CD4-positive, alpha-beta T cell treated with Interleukin-15 for 4 hours (primary cell): ENCODE results near the gene SNX13.
"Not testable (repeated sequence)": the region's sequence is repeated elsewhere in the genome, so short reads cannot be mapped to it uniquely, and the experiment has no call there.

ENCODE experiments used
- DNase-seq: peaks from one replicate; pipeline ENCODE4 v3.0.0-alpha.2; 2020; ENCODE audit warnings: low spot score

SNX13 gene

DNA sequence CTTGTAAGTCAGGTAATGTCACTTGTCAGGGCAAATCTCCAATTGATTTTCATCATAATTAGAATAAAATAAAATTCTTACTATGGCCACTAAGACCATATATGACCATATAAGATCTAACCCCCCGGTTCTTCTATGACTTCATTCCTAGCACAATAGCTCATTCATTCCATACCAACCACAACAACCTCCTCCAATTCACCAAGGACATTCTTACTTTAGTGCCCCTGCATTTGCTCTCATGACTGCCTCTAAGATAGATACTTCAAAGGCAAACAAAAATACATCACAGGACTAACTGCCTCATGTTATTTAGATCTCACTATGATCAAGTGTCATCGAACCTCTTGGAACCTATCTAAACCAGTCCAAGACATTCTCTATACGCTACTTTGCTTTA, 90.8 kb downstream of the SNX13 start:
- DNase-seq = no peak

DNA sequence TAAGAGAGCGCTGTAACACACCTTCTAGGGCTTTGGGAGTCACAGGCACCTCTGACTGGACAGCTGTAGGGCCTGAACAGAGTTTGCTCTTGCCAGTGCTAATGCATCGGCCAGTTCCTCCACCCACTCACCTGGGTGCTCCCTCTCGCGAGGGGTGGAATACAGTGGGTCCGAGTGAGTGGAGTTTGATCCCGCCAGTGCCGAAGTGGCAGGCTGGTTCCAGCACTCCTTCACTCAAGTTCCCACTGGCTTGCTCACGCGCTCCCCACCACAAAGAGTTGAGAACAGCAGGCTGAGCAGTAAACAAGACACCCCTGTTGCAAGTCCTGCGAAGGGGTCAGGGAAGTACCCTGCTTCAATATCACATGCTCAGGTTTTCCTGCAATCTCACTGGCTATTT, 91.8 kb downstream of the SNX13 start:
- no peak for DNase-seq

DNA sequence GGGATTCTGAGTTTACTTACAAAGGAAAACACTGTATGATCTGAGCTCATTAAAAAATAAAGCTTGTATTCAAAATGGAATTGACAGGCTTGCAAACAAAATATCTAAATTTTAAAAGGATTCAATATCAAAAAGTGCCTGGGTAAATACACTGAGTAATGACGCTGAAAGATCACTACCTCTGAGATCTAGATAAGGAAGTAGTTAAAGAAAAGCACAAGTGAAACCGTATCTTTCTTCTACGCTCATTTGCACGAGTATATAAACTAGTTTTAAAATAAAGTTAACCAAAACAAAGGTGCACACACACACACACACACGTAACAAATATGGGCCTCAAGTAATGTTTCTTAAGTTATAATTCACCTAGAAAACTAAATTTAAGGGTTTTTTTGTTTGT, 93.4 kb downstream of the SNX13 start:
- no peak for DNase-seq

DNA sequence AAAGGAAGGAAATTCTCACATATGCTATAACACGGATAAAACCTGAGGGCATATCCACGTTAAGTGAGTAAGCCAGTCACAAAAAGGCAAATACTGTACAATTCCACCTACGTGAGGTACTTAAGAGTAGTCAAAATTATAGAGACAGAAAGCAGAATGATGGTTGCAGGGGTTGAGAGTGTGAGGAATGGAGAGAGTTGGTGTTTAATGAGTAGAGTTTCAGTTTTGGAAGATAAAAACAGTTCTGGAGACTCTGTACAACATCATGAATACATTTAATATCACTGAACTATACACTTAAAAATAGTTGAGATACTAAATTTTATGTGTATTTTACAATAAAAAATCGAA, 95.1 kb downstream of the SNX13 start:
- DNase-seq = no peak

DNA sequence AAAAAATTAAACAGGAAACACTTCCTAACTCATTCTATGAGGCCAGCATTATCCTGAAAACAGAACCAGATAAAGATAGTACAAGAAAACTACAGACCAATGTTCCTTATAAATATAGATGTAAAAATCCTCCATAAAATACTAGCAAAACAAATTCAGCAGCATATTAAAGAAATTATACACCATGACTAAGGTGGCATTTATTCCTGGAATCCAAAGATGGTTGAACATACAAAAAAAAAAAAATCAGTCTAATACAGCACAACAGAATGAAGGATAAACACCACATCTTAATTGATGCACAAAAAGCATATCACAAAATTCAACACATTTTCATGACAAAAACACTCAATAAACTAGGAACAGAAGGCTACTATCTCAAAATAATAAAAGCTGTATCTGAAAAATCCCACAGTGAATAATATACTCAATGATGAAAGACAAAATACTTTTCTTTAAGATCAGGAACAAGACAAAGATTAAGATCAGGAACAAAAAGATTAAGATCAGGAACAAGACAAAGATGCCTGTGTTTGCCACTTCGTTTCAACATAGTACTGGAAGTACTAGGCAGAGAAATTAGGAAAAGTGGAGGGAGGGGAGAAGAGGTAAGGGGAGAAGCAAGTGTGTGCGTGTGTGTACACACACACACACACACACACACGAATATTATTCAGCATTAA, 95.6 kb downstream of the SNX13 start:
- no peak for DNase-seq

DNA sequence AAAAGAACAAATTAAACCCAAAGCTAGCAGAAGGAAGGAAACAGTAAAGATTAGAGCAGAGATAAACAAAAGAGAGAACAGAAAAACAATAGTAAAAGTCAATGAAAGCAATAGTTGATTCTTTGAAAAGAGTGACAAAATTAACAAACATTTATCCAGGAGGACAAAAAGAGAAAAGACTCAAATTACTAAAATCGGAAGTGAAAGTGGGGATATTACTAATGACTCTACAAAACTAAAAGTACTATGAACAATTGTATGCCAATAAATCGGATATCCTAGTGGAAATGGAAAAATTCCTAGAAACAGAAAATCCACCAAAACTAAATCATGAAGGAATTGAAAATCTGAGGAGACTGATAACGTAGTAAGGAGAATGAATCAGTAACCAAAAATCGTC, 96.3 kb downstream of the SNX13 start:
- no peak for DNase-seq

DNA sequence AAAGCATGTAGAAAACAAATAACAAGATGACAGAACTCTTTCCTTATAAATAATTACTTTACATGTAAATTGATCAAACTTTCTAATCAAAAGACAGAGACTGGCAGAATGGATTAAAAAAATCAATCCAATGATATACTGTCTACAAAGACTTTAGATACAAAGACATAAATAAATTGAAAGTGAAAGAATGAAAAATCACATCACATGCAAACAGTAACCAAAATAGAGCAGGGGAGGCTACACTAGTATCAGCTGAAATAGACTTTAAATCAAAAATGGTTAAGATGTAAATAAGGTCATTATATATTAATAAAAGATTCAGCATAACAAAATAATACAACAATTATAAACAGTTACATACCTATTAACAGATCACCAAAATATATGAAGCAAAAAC, 97.3 kb downstream of the SNX13 start:
- no peak for DNase-seq

DNA sequence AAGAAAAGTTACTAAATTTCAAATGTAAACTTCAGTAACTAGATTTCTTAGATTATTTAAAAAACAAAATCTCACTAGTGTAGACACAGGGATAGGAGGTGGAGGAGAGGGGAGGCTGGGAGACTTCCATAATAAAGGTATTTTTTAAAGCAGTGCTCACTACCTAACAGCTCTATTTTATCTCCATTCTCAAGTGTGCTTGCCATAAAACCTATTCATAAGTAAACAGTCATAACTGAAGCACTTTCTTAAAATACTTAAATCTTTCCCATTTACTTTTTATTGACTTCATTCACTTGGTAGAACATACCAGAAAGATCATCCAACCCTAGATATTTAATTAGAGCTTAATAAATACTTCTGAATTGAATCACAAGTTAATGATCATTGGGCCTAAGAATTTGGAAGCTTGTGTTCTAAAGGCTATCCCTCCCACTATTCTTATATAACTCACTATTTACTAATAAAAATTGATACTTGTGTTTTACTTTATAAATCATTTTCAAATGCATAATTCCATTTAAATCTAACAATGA, 107.4 kb downstream of the SNX13 start:
- no peak for DNase-seq

DNA sequence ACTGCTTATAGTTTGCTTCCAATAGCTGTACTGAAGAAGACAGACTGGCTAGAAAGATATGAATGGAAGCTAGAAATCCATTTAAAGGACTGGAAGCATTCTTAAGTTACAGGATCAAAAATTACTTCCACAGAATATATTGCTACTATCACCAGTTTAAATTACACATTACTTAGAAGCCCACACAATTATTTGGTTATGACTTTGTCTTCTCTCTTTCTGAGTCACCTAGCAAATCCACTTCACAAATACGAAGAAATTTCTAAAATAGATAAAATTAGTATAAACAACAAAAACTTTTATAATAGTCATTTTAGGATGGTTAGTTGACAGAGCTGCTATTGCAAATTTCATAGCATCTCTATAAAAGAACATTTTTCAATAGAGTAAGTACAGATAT, 108.1 kb downstream of the SNX13 start:
- no peak for DNase-seq

DNA sequence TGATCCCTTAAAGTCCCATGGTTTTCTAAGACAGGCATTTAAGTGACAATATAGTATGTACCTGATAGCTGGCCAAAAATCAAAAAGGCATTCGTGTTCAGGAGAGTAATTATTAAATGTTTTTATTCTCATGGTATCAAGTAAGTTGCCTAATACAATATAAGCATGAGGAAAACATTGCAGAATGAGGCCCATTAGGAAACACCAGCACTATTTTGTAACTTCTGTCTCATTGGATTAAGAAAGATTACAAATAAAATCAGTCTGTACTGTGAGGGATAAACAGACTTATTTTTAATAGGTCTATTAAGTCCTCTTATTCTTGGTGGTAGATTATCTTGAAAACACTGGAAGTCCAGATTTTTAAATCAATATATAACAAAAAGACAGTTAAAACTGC, 110.1 kb downstream of the SNX13 start:
- no peak for DNase-seq

DNA sequence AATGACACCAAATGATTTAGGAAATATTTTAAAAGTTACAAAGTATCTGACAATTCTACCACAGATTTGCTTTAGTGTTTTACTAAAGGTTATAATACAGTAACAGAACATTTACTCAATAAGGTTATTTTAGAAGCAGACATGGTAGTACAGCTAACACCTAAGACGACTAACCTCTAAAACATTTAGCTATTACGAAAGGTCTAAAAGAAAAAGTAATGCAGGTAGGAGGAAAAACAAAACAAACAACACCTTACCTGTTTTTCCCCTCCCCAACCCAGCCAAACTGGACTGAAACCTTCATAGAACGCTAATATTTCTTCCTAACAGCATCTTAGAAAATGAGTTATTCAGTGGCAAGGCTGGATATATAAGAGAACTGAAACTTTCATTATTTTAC, 111.3 kb downstream of the SNX13 start:
- no peak for DNase-seq

DNA sequence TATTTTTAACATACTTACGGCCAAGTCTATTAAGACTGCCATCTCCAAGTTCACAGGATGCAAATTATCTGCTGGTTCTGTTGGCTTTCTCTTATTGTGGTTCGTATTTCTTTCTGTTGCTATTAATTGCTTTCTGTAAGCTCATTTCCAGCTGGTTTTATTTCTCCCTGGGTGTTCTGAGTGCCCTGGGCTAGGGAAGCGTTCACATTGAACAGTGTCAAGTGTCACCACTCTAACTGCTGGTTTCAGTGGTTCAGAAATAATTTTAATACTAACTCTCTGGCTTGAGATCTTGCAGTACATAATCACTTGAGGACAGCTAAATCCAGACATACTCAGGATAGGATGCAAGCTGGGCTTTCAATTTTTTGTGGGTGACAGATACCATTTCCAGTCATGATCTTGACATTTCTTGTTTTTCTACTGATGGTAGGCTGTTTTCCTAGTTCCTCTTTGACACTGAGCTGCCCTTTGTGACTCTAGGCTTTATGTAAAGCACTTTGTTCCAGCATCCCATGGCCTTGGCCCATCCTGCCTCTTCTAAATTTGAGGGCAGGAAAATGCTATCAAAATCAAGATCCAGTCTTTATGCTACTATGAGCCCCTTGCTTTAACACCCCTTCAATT, 117.6 kb downstream of the SNX13 start:
- no peak for DNase-seq

DNA sequence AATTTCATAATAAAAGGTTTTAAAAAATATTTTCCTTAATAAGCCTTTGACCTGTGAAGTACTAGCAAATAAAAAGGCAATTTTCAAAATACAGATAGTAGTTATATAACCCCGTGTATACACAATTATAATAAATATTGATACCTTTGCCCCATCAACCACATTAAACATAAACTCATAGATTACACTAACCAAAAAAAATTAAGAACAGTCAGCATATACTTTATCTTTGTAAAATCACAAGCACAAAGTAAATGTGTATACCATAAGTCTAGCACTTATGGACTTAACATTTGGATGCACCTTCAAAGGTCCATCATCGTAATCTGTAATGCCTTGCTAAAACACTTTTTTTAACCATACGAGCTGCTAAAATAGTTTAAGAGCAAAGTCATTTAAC, 123.4 kb downstream of the SNX13 start:
- no peak for DNase-seq

DNA sequence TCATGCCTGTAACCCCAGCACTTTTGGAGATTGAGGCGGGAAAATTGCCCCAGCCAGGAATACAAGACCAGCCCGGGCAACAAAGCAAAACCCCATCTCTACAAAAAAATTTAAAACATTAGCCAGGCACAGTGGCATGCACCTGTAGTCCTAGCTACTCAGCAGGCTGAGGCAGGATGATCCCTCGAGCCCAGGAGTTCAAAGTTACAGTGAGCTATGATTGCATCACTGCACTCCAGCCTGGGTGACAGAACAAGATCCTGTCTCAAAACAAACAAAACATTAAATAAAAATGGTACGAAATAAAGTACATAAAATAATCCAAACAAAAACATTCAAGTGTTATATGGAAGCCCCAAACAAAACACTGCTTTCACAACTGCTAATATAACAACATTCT, 125.0 kb downstream of the SNX13 start:
- DNase-seq = no peak

DNA sequence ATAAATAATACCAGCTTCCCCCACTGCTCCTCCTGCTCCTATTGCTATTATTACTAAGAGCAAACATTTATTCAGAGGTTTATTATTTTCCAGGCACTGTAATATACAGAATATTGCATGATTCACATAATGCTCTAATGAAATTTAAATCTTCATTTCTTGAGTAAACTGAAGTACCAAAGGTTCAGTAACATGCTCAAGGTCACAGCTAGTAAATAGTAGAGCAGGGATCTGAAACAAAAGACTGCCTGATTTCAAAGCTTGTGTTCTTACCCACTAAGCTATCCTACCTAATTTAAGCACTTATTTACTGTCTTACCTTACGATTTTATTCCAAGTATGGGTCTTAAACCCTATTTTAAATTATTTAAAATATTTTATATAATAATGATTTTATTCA, 126.2 kb downstream of the SNX13 start:
- DNase-seq = no peak

DNA sequence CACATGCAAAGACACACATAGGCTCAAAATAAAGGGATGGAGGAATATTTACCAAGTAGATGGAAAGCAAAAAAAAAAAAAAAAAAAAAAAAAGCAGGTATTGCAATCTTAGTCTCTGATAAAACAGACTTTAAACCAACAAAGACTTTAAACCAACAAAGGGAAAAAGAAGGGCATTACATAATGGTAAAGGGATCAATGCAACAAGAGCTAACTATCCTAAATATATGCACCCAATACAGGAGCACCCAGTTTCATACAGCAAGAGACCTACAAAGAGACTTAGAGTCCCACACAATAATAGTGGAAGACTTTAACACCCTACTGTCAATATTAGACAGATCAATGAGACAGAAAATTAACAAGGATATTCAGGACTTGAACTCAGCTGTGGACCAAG, 131.1 kb downstream of the SNX13 start:
- not testable (repeated sequence) for DNase-seq

DNA sequence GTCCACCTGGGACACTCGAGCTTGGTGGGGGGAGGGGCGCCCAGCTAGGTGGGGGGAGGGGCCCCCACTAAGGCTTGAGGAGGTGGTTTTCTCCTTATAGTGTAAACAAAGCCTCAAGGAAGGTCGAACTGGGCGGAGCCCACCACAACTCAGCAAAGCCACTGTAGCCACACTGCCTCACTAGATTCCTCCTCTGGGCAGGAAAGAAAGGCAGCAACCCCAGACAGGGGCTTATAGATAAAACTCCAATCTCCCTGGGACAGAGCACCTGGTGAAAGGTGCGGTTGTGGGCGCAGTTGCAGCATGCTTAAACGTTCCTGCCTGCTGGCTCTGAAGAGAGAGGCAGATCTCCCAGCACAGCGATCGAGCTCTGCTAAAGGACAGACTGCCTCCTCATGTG, 133.1 kb downstream of the SNX13 start:
- no peak for DNase-seq

DNA sequence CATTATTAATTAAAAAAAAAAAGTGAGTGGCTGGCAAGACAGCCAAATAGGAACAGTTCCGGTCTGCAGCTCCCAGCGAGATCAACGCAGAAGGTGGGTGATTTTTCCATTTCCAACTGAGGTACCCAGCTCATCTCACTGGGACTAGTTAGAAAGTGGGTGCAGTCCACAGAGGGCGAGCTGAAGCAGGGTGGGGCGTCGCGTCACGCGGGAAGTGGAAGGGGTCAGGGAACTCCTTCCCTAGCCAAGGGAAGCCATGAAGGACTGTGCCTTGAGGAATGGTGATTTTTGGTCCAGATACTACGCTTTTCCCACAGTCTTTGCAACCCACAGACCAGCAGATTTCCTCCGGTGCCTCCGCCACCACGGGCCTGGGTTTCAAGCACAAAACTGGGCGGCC, 133.7 kb downstream of the SNX13 start:
- DNase-seq = no peak

DNA sequence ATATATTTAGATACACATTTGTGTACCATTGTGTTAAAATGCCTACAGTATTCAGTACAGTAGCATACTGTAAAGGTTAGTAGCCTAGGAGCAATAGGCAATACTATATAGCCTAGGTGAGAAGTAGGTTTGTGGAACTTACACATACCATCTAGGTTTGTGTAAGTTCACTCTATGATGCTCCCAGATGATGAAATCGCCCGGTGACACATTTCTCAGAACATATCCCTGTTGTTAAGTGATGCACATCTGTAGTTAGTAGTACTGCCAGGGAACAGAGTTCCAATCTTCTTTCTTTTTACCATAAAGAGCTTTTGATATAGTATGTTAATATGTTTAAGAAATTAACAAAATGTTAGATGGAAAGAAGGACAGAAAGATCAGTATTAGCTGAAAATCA, 138.2 kb downstream of the SNX13 start:
- no peak for DNase-seq

DNA sequence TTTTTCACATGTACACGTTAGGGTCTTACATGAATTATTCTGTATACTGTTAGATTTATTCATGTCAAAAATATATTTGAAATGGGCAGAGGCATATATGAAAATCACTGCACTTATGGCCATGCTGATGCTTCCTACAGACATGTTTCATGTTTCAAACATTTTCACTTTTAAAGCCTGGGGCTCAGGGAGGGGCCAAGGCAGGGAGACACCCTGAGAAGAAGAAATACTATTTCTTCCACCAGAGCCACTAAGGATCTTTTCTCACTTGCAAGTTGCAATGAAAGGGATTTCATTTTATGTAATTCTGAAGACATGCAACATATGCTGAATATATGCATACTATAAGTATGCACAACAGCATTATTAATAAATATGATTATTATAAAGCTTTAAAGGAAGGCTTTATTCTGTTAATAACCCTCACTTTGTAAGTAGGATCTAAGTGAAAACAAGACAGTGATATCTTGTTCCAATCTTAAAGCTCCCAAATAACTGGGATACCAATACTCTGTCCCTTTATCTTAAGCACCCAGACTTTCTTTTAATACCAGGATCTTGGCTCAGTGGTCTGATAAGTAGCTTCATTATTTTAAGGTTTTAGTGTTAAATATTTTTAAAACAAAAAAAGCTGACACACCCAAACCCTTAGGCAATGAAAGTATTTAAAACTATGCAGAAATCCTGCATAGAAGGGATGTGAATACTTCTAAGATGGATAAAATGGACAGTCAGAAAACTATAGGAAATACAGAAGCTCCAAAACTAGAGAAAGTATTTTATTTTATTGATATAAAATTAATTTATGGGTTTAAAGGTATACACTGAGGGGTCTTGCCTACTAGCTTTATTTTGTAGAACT, 148.0 kb downstream of the SNX13 start:
- no peak for DNase-seq

DNA sequence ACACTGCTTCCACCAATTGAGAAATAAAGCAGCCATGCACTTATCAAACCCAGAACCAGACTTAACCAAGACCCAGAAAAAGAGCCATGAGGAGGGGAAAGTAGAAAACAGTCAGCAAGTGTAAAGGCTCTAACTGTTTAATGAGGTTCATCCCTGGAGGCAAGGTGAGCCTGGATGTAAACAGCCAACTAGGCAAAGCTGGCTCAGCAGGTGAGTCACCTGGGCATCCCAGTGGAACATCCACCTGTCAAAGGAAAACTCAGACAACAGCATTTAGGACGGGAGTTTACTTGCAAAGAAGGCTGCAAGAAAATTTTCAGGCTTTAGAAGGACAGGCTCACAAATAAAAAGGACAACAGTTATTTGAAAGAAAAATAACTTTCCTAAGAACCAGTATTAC, 153.0 kb downstream of the SNX13 start:
- no peak for DNase-seq

DNA sequence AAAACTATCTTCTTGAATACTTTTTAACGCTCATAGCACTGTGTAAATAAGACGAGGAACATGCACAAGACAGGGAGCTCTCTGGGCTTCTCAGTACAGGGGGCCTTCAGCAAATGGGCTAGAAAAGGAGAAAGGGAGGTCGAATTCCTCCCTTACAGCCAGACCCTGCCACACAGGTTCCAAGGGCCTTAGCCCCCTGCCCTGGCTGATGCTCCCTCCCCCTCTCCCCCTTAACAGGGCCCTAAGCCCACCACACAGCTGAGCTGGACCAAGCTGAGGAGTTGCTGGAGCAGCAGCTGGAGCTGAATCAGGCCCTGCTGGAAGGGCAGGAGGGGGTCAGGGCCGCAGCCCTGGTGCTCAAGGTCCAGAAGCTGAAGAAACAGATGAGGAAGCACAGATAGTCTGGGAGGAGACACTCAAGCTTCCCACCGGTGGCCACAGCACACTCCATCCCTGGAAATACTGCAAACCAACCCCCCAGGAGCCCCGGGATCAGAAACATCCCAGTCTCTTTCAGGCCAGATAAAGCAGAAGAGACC, 153.9 kb downstream of the SNX13 start:
- DNase-seq = no peak

DNA sequence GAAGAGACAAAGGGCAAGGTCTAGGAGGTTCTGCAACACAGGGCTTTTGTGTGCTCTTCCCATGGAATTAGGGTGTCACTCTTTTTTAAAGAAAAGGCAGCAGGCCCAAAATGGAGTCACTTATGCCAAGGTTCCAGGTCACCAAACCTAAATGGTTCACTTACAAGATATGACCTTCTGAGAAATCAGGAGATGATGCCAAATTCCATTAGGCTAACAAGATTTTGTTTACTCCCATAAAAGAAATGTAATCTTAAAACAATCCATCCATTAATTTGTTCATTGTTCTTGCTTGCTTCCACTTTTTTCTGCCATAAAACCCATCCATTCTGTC, 158.1 kb downstream of the SNX13 start:
- no peak for DNase-seq
